Gastroesophageal sphincter (tissue), 4 donors: Measurements from ENCODE around the gene LCORL. TPM values are rescaled to one million over a fixed set of nuclear protein-coding genes. Genes with fewer than 3 reads are reported as not detected.

Experiments
- ATAC-seq: fragments of 150-250 bp; one replicate; pipeline ENCODE4 v1.9.1; 2016; ENCODE audit warnings: mild to moderate bottlenecking, moderate library complexity
- H3K27ac ChIP-seq, 4 donors: fragments of 200-600 bp; sonication (generic) in 3 of 4; 1 replicate in 3 of 4; 2 replicates in 1 of 4; pipeline ENCODE4 v1.5.1; 2016 to 2019
- H3K27me3 ChIP-seq: fragments of 200-600 bp; sonication (generic); one replicate; pipeline ENCODE4 v1.5.1; 2019
- H3K36me3 ChIP-seq, 2 donors: fragments of 200-600 bp; sonication (generic); one replicate each; pipeline ENCODE4 v1.5.1; 2019; ENCODE audit warnings: control low read depth in 1 of 2
- H3K4me1 ChIP-seq, 3 donors: fragments of 200-600 bp; sonication (generic); 1 replicate in 2 of 3; 2 replicates in 1 of 3; pipeline ENCODE4 v1.5.1; 2016 to 2019; ENCODE audit warnings: control low read depth in 2 of 3
- H3K4me3 ChIP-seq, 2 donors: fragments of 200-600 bp; sonication (generic); one replicate each; pipeline ENCODE4 v1.5.1; 2019; ENCODE audit warnings: mild to moderate bottlenecking in 1 of 2, moderate library complexity in 1 of 2
- H3K9me3 ChIP-seq, 3 donors: fragments of 200-600 bp; sonication (generic); one replicate each; pipeline ENCODE4 v1.5.1; 2017 to 2019; ENCODE audit warnings: control low read depth in 2 of 3
- CTCF ChIP-seq, 4 experiments: fragments of 200-600 bp in 2 of 4; fragments of 450-650 bp in 2 of 4; sonication (generic) in 1 of 4; IDR thresholded peaks; one replicate each; pipeline ENCODE4 v1.5.1; 2017 to 2019; ENCODE audit warnings: antibody characterized with exemption in 4 of 4, mild to moderate bottlenecking in 2 of 4, moderate library complexity in 2 of 4
- EP300 ChIP-seq: sonication (generic); formaldehyde crosslinking; IDR thresholded peaks from one replicate; pipeline ENCODE4 v1.6.1; 2017; ENCODE audit warnings: antibody characterized with exemption, mild to moderate bottlenecking
- POLR2A ChIP-seq, 2 donors: fragments of 450-650 bp; IDR thresholded peaks; one replicate each; pipeline ENCODE4 v1.6.1; 2017; ENCODE audit warnings: antibody characterized with exemption in 2 of 2, mild to moderate bottlenecking in 2 of 2, moderate library complexity in 1 of 2
- POLR2AphosphoS5 ChIP-seq: sonication (generic); formaldehyde crosslinking; IDR thresholded peaks from one replicate; pipeline ENCODE4 v1.6.1; 2017; ENCODE audit warnings: antibody characterized with exemption
- whole genome bisulfite sequencing, 2 donors: methylation state at CpG; one replicate each; pipeline ENCODE4 v1.1.5; 2018; ENCODE audit warnings: low coverage in 1 of 2; 5-methylcytosine and 5-hydroxymethylcytosine counted together
- total RNA-seq, 4 donors: library from RNA; depleted of rRNA; stranded (reverse); fragments of >200 nt; gene quantifications; one replicate each; pipeline ENCODE4 v1.1.0, GENCODE V29; 2016

LCORL gene
- total RNA-seq, 4 donors from 2014 or later: 8.5 to 14.7 (median 10.3) TPM

GRCh38 chr4:17930256-17930655 is 91.3 kb downstream of the LCORL start:
- ATAC-seq: no peak
- TF ChIP-seq CTCF (IDR thresholded peaks at IDR 0.05): no peak
- TF ChIP-seq POLR2AphosphoS5: no peak
- no peak for TF ChIP-seq POLR2A (IDR thresholded peaks at IDR 0.05)
- no peak for TF ChIP-seq EP300
- WGBS, 2 donors: 70 to 100% methylated on average over 1 to 3 of the region's 3 CpGs

GRCh38 chr4:17924189-17924588 is 97.4 kb downstream of the LCORL start:
- no peak for ATAC-seq
- Histone ChIP-seq H3K27ac (no peak overlapping the region), H3K4me3 (no peak overlapping the region), H3K4me1 (no peaks in the 10 kb centered on the region), H3K36me3 (peaks cover 0 to 8% of the 10 kb centered on the region in 2 donors), H3K27me3 (no peaks in the 10 kb centered on the region), H3K9me3 (peaks cover 0 to 6% (median 0%) of the 10 kb centered on the region in 3 donors)
- TF ChIP-seq POLR2A (IDR thresholded peaks at IDR 0.05) (no peak), POLR2AphosphoS5 (no peak), EP300 (no peak), CTCF (IDR thresholded peaks at IDR 0.05) (no peak)
- 100% methylated on average over 3 of the region's 5 CpGs for WGBS, 2 donors

More at GRCh38 chr4:17930256-17930655, 91.3 kb downstream of the LCORL start:
- H3K27me3 ChIP-seq: no peaks in the 10 kb centered on the region
- no peak overlapping the region for H3K4me3 ChIP-seq
- peaks cover 0 to 15% (median 0%) of the 10 kb centered on the region in 3 donors for H3K9me3 ChIP-seq
- H3K27ac ChIP-seq: no peak overlapping the region
- no peaks in the 10 kb centered on the region for H3K36me3 ChIP-seq
- no peaks in the 10 kb centered on the region for H3K4me1 ChIP-seq

GRCh38 chr4:17921451-17921850 is 100.1 kb downstream of the LCORL start:
- TF ChIP-seq EP300 (no peak), POLR2AphosphoS5 (no peak), POLR2A (IDR thresholded peaks at IDR 0.05) (no peak), CTCF (IDR thresholded peaks at IDR 0.05) (no peak)
- Histone ChIP-seq H3K9me3 (no peaks in the 10 kb centered on the region), H3K36me3 (peaks cover 0 to 8% of the 10 kb centered on the region in 2 donors), H3K4me1 (no peaks in the 10 kb centered on the region), H3K27ac (no peak overlapping the region), H3K4me3 (no peak overlapping the region), H3K27me3 (no peaks in the 10 kb centered on the region)
- no peak for ATAC-seq
- WGBS, 2 donors: 100% methylated on average over 1 of the region's 1 CpG

GRCh38 chr4:17920681-17921080 is 100.9 kb downstream of the LCORL start:
- Histone ChIP-seq H3K9me3 (no peaks in the 10 kb centered on the region), H3K4me3 (no peak overlapping the region), H3K36me3 (peaks cover 0 to 8% of the 10 kb centered on the region in 2 donors), H3K27ac (no peak overlapping the region), H3K27me3 (no peaks in the 10 kb centered on the region), H3K4me1 (no peaks in the 10 kb centered on the region)
- WGBS, 2 donors: 85 to 86% methylated on average over 1 of the region's 1 CpG
- no peak for ATAC-seq
- no peak for TF ChIP-seq CTCF (IDR thresholded peaks at IDR 0.05)
- TF ChIP-seq POLR2A (IDR thresholded peaks at IDR 0.05): no peak
- TF ChIP-seq EP300: no peak
- no peak for TF ChIP-seq POLR2AphosphoS5

- Histone ChIP-seq H3K27ac (no peak overlapping the region), H3K9me3 (no peaks in the 10 kb centered on the region), H3K4me1 (no peaks in the 10 kb centered on the region), H3K4me3 (no peak overlapping the region), H3K36me3 (peaks cover 0 to 13% of the 10 kb centered on the region in 2 donors), H3K27me3 (no peaks in the 10 kb centered on the region)
- TF ChIP-seq POLR2A (IDR thresholded peaks at IDR 0.05) (no peak), CTCF (IDR thresholded peaks at IDR 0.05) (no peak), POLR2AphosphoS5 (no peak), EP300 (no peak)
- ATAC-seq: no peak
Measured at GRCh38 chr4:17915439-17915838, 106.1 kb downstream of the LCORL start.
